Measurements from ENCODE around the gene SULT2B1.
"Not testable (repeated sequence)": the region's sequence is repeated elsewhere in the genome, so short reads cannot be mapped to it uniquely, and the experiment has no call there.

- not testable (repeated sequence) for TF ChIP-seq CTCF (IDR thresholded peaks at IDR 0.05; ENCODE audit: poor library complexity); EZH2 (IDR thresholded peaks at IDR 0.05; ENCODE audit: borderline replicate concordance)
These were observed 80.3 kb downstream of the SULT2B1 start for GRCh38 chr19:48632286-48632685.
